HL-60 (cell line): Measurements from ENCODE around the gene FAT4.

Experiments
- POLR2AphosphoS5 ChIP-seq: IDR thresholded peaks from 2 replicates; pipeline ENCODE4 v1.6.1; 2012; ENCODE audit warnings: low read depth
- REST ChIP-seq: IDR thresholded peaks from 2 replicates; pipeline ENCODE4 v1.6.1; 2012; ENCODE audit warnings: low read depth; ENCODE audit not compliant: insufficient replicate concordance

- TF ChIP-seq REST = no peak
- no peak for TF ChIP-seq POLR2AphosphoS5
Measured at GRCh38 chr4:125277790-125278189, 37.0 kb upstream of the FAT4 start.
